VCaP (cell line): ENCODE results near the gene CCIN.

ENCODE experiments used
- H3K27ac ChIP-seq: fragments of 450-650 bp; 2 replicates; pipeline ENCODE4 v1.5.1; 2017
- CTCF ChIP-seq: fragments of 450-650 bp; conservative IDR thresholded peaks from 2 replicates; pipeline ENCODE4 v1.5.1; 2017; ENCODE audit warnings: mild to moderate bottlenecking, moderate library complexity

The CCIN gene

GRCh38 chr9:36147441-36148175, 21.6 kb upstream of the CCIN start:
- H3K27ac ChIP-seq, result no peak overlapping the region
- no peak for TF ChIP-seq CTCF

GRCh38 chr9:36148311-36149051, 20.7 kb upstream of the CCIN start:
- no peak for TF ChIP-seq CTCF

GRCh38 chr9:36149197-36149596, 20.0 kb upstream of the CCIN start:
- no peak for TF ChIP-seq CTCF
- no peak overlapping the region for H3K27ac ChIP-seq

More at GRCh38 chr9:36148311-36149051, 20.7 kb upstream of the CCIN start:
- H3K27ac ChIP-seq, result no peak overlapping the region; the same call in 1 of the 2 replicates

- H3K27ac ChIP-seq, result no peak overlapping the region
Observed at GRCh38 chr9:36150574-36151315, 18.4 kb upstream of the CCIN start.

GRCh38 chr9:36151316-36152210, 17.6 kb upstream of the CCIN start:
- no peak overlapping the region for H3K27ac ChIP-seq
- no peak for TF ChIP-seq CTCF

More at GRCh38 chr9:36150574-36151315, 18.4 kb upstream of the CCIN start:
- TF ChIP-seq CTCF, result no peak

- H3K27ac ChIP-seq, result no peak overlapping the region
- TF ChIP-seq CTCF, result no peak
Observed at GRCh38 chr9:36152741-36153438, 16.3 kb upstream of the CCIN start.
